ENCODE results near the gene CCT3.

DNA sequence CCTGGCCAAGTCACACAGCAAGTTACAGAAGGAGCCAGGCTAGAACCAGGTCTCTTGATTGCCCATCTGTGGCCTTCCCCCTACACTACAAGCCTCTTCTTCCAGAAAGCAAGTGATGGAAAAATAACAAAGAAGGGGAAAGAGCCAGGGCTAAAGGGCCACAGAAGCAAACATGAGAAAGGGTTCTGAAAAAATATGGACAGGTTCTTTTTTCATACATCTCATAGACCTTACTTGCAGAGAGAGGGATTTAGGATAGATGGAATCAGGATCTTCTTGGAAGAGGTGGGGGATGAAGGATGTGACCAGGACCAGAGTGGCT is 34.1 kb upstream of the CCT3 start:
- TF ChIP-seq, protein P1, sequence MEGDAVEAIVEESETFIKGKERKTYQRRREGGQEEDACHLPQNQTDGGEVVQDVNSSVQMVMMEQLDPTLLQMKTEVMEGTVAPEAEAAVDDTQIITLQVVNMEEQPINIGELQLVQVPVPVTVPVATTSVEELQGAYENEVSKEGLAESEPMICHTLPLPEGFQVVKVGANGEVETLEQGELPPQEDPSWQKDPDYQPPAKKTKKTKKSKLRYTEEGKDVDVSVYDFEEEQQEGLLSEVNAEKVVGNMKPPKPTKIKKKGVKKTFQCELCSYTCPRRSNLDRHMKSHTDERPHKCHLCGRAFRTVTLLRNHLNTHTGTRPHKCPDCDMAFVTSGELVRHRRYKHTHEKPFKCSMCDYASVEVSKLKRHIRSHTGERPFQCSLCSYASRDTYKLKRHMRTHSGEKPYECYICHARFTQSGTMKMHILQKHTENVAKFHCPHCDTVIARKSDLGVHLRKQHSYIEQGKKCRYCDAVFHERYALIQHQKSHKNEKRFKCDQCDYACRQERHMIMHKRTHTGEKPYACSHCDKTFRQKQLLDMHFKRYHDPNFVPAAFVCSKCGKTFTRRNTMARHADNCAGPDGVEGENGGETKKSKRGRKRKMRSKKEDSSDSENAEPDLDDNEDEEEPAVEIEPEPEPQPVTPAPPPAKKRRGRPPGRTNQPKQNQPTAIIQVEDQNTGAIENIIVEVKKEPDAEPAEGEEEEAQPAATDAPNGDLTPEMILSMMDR (conservative IDR thresholded peaks at IDR 0.05; ENCODE audit: low read length) = no peak
- TF ChIP-seq EZH2phosphoT487 (IDR thresholded peaks at IDR 0.05; ENCODE audit: borderline replicate concordance, low read depth, low read length) = no peak
